SJSA1 (cell line): ENCODE results near the gene RFX5. TPM values are rescaled to one million over a fixed set of nuclear protein-coding genes. Genes with fewer than 3 reads are reported as not detected.

Experiments used
- DNase-seq, 2 experiments: peaks; one replicate each; pipeline ENCODE4 v3.0.0-alpha.2; 2015 to 2020; ENCODE audit warnings: low spot score in 2 of 2, low read depth in 1 of 2
- H3K27ac ChIP-seq: fragments of 250-450 bp; sonication (Bioruptor Pico); 2 replicates; pipeline ENCODE4 v1.5.1; 2020; ENCODE audit warnings: mild to moderate bottlenecking, moderate library complexity
- H3K27me3 ChIP-seq: fragments of 250-450 bp; sonication (Bioruptor Pico); replicated peaks from 2 replicates; pipeline ENCODE4 v1.5.1; 2020; ENCODE audit warnings: mild to moderate bottlenecking, moderate library complexity
- H3K36me3 ChIP-seq: fragments of 250-450 bp; sonication (Bioruptor Pico); 2 replicates; pipeline ENCODE4 v1.5.1; 2020; ENCODE audit warnings: mild to moderate bottlenecking
- H3K4me1 ChIP-seq: fragments of 250-450 bp; sonication (Bioruptor Pico); replicated peaks from 2 replicates; pipeline ENCODE4 v1.6.1; 2021; ENCODE audit warnings: mild to moderate bottlenecking
- H3K4me3 ChIP-seq: fragments of 250-450 bp; sonication (Bioruptor Pico); 2 replicates; pipeline ENCODE4 v1.5.1; 2020; ENCODE audit warnings: mild to moderate bottlenecking
- H3K9me3 ChIP-seq: fragments of 250-450 bp; sonication (Bioruptor Pico); replicated peaks from 2 replicates; pipeline ENCODE4 v1.5.1; 2020; ENCODE audit warnings: mild to moderate bottlenecking
- total RNA-seq: library from RNA; depleted of rRNA; stranded (reverse); fragments of >200 nt; shearing (Covaris generic); gene quantifications from 2 replicates; pipeline ENCODE4 v1.2.3, GENCODE V29; 2014

The RFX5 gene
- total RNA-seq, 1 experiment from 2014 or later = 46.9 TPM

DNA sequence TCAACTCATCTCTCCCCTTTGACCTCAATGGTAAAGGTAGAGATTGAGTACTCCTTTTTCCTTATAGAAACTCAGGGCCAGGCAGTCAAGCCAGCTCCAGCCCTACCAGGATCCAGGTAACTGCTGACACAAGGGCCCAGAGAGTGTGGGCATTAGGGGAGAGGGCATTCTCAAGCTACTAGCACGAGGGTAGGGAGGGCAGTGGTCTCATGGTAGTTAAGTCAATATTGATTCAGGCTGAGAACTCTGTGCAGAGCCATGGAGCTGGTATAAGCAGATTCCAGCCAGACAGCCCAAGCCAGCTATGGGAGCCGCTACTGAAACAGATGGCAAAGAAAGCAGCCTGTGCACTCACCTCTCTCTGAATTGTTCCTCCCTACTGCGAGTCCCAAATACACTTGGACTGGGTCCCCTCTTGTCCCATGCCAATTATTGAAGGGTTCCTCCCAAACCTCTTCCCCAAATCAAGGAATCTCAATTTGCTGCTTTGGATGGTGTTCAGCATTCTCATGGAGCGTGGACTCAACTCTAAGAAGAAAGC, 22.6 kb downstream of the RFX5 start:
- Histone ChIP-seq H3K4me1 (peaks cover 36% of the 10 kb centered on the region), H3K9me3 (no peaks in the 10 kb centered on the region), H3K27ac (peak overlapping the region; percentile 98), H3K36me3 (peaks cover 64% of the 10 kb centered on the region), H3K4me3 (no peak overlapping the region), H3K27me3 (no peaks in the 10 kb centered on the region)
- DNase-seq = no peak

DNA sequence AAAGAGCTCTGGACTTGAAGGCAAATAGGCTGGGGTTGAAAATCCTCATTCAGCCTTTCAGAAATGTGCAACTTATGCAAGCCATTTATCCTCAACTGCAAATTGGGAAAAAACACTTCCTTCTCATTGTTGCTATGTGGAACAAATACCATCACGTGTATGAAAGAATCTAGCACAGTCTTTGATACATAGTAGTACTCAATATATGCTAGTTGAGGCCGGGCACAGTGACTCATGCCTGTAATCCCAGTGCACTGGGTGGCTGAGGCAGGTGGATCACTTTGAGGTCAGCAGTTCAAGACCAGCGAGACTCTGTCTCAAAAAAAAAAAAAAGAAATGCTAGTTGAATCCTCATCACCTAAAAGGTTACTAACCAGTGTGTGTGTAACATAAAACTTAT, 28.1 kb downstream of the RFX5 start:
- Histone ChIP-seq H3K4me3 (no peak overlapping the region), H3K9me3 (no peaks in the 10 kb centered on the region), H3K36me3 (peaks cover 91% of the 10 kb centered on the region), H3K27ac (no peak overlapping the region), H3K4me1 (peaks cover 27% of the 10 kb centered on the region), H3K27me3 (no peaks in the 10 kb centered on the region)
- DNase-seq = no peak

DNA sequence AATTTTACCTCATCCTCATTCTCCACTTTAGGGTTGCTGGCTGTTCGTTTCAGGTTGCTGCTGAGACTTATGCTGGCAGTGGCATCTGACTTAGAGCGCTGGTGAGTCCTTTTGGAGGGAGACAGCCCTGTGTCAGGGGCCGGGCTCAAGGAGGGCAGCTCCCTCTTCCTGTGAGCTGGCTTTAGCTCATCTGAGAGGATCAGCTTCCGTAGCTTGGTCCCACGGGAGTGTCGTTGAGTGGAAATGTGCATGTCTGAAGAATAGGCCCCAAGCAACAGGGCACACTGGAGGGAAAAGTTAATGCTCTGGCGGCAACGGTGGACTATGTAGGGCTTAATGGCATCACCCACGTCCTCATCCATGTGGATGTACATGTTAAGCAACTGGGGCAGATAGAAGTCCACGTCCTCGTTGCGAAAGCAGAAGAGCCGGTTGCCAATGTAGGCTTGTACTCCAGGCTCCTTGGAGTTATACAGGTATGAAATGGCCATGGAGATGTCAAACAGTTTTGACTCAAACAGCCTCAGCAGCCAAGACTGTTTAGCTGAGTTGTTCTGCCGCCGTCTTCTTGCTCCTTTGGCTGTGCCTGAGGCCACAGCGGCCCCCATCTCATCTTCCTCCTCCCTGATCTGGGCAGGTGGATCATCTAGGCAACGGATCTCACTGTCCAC, 31.4 kb downstream of the RFX5 start:
- peaks cover 94% of the 10 kb centered on the region for H3K36me3 ChIP-seq
- no peak overlapping the region for H3K27ac ChIP-seq
- H3K9me3 ChIP-seq = no peaks in the 10 kb centered on the region
- H3K4me1 ChIP-seq = peaks cover 60% of the 10 kb centered on the region
- H3K27me3 ChIP-seq = no peaks in the 10 kb centered on the region
- DNase-seq = no peak
- H3K4me3 ChIP-seq = no peak overlapping the region

DNA sequence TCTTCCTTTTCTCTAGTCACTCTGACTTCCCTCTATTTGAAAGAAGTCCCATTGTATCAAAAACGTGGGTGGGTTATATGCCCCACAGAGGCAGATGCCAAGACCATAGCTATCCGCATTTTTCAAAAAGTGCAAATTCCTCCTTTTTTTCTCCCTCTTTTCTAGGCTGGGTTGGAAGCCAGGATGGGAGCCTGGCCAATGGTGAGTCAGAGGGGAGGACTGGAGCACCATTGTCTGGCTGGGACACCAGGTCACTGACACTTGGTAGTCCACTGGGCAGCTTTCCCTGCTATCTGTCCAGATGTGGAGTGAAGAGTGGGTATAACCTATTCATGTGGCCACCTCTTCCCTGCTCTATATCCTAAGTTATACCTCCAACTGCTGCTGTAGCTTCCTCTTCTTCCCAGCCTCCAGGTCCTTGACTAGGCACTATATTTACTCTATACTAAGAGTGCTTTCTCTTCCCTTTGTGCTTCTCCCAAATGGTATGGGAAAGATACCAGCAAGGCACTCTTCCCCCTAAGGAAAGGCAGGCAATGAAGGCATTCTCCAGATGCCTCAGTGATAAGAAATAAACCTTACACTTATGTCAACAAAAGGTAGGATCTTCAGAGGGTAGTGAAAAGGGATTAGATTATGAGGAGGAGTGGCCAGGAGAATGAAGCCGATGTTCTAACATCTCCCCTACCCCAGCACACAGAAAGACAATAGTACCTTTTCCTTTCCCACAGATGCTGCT, 32.7 kb downstream of the RFX5 start:
- Histone ChIP-seq H3K36me3 (peaks cover 91% of the 10 kb centered on the region), H3K27ac (peak overlapping the region; percentile 95), H3K27me3 (no peaks in the 10 kb centered on the region), H3K9me3 (no peaks in the 10 kb centered on the region), H3K4me3 (no peak overlapping the region), H3K4me1 (peaks cover 69% of the 10 kb centered on the region)
- peak; percentile 91 to 95 for DNase-seq

DNA sequence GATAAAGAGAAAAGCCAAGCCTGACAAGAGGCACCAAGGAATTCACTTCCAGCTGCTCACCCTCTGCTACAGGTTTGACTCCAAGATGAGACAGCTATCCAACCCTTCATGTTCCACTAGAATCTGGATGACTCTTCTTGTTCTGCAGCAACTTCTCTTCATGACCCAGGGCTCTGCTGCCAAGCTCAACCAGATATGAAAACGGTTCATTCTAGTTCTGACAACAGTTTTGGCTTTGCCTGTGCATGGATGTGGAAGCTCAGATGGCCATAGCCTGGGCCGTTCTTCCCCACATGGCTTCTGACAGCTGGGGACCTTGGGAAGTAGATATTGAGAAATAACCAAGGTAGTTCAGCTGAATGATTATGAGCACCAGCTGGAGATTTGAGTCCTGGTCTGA, 33.6 kb downstream of the RFX5 start:
- no peaks in the 10 kb centered on the region for H3K9me3 ChIP-seq
- peak overlapping the region; percentile 95 for H3K27ac ChIP-seq
- H3K4me1 ChIP-seq = peaks cover 72% of the 10 kb centered on the region
- DNase-seq = no peak
- H3K4me3 ChIP-seq = no peak overlapping the region
- H3K27me3 ChIP-seq = no peaks in the 10 kb centered on the region
- H3K36me3 ChIP-seq = peaks cover 93% of the 10 kb centered on the region

DNA sequence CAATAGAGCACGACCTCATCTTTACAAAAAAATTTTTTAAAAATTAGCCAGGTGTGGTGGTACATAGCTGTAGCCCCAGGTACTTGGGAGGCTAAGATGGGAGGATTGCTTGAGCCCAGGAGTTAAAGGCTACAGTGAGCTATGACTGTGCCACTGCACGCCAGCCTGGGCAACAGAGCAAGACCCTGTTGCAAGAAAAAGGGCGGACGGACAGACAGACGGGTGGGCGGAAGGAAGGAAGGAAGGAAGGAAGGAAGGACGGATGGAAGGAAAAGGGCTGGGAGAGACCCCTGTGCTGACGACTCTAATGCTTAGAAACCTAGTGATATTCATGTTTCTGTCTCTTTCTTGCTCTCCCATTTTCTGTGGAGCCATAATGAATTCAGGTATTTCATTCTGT, 34.2 kb downstream of the RFX5 start:
- peaks cover 93% of the 10 kb centered on the region for H3K36me3 ChIP-seq
- peaks cover 72% of the 10 kb centered on the region for H3K4me1 ChIP-seq
- no peaks in the 10 kb centered on the region for H3K9me3 ChIP-seq
- H3K27ac ChIP-seq = peak overlapping the region; percentile 95
- H3K27me3 ChIP-seq = no peaks in the 10 kb centered on the region
- H3K4me3 ChIP-seq = no peak overlapping the region
- DNase-seq = no peak

DNA sequence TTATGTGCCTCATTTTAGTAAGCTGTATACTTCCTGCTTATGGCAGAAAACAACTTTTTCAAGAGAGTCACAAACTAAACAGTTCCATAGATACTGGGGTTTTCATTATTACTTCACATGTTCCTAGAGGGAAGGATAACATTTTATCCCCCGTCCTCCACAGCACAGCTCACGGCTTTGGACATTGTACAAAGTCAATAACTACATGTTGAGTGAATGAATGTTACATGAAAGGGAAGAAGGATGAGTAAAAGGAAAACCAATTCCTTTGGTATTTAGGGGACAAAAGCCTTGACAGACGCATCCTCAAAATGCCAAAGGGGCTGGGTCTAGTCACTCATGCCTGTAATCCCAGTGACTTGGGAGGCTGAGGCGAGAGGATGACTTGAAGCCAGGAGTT, 34.6 kb downstream of the RFX5 start:
- H3K9me3 ChIP-seq = no peaks in the 10 kb centered on the region
- H3K4me1 ChIP-seq = peaks cover 72% of the 10 kb centered on the region
- H3K4me3 ChIP-seq = no peak overlapping the region
- peak overlapping the region; percentile 95 for H3K27ac ChIP-seq
- H3K36me3 ChIP-seq = peaks cover 93% of the 10 kb centered on the region
- H3K27me3 ChIP-seq = no peaks in the 10 kb centered on the region
- peak in 1 of 2 experiments; percentile 43 for DNase-seq

DNA sequence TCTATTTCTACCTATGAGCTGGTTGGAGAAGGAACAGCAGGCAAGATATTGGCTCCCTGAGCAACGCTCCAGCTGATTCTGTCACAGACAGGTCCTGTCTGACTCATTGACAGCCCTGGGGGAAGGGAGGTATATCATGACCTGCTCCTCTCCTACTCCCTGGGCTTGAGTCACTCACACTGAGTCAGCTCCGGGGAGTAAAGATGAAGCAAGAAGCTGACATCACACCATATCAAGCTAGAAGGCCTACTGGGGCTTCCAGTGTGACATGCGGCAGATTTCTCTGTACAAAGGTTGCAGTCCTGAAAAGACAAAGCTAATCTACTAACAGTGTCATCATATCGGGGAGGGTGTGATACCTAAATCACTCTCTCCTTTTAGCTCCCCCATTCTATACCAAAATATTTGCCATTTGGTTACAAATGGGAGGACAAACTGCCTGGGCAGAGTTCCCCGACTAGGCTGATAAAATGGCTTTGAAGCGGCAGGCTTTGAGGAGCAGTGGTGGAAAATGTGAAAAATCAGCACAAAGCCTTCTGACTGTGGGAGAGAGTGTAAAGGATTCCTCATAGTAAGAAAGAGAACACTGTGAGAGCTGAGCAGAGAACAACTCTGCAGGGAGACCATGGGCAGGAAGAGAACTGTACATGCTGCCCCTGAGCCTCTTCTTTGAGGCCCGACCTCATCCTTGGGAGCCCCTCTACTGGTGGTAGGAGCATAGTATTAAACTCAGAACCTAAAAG, 35.3 kb downstream of the RFX5 start:
- Histone ChIP-seq H3K36me3 (peaks cover 93% of the 10 kb centered on the region), H3K27ac (peak overlapping the region; percentile 95), H3K4me3 (no peak overlapping the region), H3K9me3 (no peaks in the 10 kb centered on the region), H3K4me1 (peaks cover 72% of the 10 kb centered on the region), H3K27me3 (no peaks in the 10 kb centered on the region)
- peak; percentile 93 to 98 for DNase-seq

DNA sequence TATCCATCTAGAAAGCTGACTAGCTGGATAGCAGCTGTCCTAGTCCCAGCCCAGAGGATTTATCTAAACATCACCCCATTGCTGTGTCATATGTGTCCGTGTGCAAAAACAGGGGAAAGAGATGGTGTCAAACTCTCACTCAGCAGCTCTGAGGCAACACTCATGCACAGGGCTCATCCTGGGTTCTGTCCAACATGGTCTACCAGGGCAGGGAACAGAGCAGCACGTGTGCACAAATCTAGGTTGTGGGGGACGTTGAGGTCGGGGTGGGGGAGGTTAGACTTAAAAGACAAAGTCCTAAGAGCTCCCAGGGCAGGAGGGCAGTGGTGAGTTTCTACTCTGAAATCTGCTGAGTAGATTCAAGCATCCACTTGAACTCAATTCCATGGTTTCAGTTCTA, 36.0 kb downstream of the RFX5 start:
- Histone ChIP-seq H3K4me1 (peaks cover 72% of the 10 kb centered on the region), H3K9me3 (no peaks in the 10 kb centered on the region), H3K36me3 (peaks cover 93% of the 10 kb centered on the region), H3K27me3 (no peaks in the 10 kb centered on the region), H3K4me3 (no peak overlapping the region), H3K27ac (peak overlapping the region; percentile 41)
- no peak for DNase-seq

DNA sequence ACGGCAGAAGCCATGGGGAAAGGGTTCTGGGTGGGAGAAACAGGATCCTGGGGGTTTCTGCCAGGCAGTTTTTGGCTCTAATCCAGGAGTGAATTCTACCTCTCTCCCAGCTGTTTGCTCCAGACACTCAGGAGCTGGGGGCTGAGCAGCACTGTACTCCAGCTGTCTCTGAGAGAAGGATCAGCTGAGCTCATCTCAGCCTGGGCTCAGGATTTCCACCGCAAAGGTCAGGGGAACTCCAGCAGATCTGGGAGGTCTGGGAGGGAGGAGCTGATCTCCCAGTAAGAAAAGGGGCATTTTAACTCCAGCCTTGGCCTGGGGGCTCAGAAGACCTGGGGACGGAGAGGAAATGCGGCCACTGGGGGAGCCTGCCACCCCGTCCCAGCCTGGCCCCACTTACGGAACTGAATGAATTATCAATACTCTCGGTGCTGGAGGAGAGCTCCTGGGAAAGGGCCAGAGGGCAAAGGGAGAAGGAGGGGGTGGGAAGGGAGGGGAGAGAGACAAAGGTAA, 37.2 kb downstream of the RFX5 start:
- peaks cover 93% of the 10 kb centered on the region for H3K36me3 ChIP-seq
- no peak overlapping the region for H3K4me3 ChIP-seq
- H3K9me3 ChIP-seq = no peaks in the 10 kb centered on the region
- DNase-seq = peak in 1 of 2 experiments; percentile 43
- H3K27ac ChIP-seq = peak overlapping the region; percentile 11; the same call in 1 of the 2 replicates
- H3K4me1 ChIP-seq = peaks cover 64% of the 10 kb centered on the region
- H3K27me3 ChIP-seq = no peaks in the 10 kb centered on the region

DNA sequence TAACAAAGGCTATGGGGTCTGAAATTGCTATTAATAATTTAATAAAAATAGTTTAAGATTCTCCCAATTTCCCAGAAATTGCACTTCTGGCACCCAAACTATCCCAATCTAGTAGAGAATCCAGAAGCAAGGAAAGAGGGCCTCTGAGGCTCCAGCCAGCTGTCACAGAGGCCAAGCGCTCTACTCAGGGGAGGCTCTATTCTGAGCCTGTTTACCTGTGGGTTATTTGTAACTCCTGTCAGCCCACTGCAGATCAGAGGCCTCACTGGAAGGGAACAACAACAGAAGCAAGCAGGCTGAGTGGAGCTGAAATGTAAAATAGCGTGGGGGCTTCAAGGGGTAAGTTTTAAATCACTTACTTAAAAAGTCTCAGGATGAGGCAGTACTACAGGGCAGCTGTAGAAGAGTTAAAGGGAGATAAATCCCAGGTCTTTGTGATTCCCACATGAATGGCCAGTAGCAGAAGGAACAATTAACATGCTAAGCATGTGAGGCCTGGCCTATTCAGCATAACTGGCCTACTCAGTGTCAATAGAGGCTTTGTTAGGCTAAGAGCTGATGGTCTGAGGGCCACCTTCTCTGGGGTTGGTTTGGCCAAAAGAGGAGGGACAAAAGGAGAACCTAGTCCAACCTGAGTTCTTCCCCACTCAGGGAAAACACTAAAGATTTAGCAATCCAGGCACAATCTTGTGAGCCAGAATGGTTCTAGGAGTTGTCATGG, 52.1 kb downstream of the RFX5 start:
- no peak for DNase-seq
- peaks cover 94% of the 10 kb centered on the region for H3K36me3 ChIP-seq

DNA sequence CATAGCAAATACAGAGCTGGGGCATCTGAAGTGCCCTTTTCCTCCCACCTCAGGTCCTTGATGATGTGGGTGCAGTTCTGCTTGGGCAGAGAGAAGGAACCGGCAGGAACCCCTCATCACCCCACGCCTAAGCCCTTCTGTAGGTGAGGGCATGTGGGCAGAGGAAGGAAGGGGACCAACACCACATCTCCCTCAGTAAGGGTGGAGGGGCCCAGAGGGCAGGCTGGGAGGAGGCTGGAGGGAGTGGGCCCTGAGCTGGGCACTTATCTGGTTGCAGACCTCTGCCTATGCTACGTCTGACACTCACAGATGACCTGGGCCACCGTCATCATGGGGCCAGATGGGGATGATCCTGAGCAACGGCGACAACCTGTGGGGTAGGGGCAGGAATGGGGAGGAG, 54.0 kb downstream of the RFX5 start:
- no peak for DNase-seq
- no peaks in the 10 kb centered on the region for H3K9me3 ChIP-seq
- H3K27me3 ChIP-seq = no peaks in the 10 kb centered on the region
- H3K27ac ChIP-seq = no peak overlapping the region
- H3K4me1 ChIP-seq = no peaks in the 10 kb centered on the region
- H3K4me3 ChIP-seq = no peak overlapping the region
- H3K36me3 ChIP-seq = peaks cover 94% of the 10 kb centered on the region

More for the DNA sequence above, 52.1 kb downstream of the RFX5 start:
- no peaks in the 10 kb centered on the region for H3K27me3 ChIP-seq
- H3K9me3 ChIP-seq = no peaks in the 10 kb centered on the region
- no peaks in the 10 kb centered on the region for H3K4me1 ChIP-seq
- no peak overlapping the region for H3K27ac ChIP-seq
- no peak overlapping the region for H3K4me3 ChIP-seq
